Measurements from ENCODE around the gene IDS. TPM values are rescaled to one million over a fixed set of nuclear protein-coding genes. Genes with fewer than 3 reads are reported as not detected.

IDS gene
- total and polyA plus RNA-seq, 2 donors from 2014 or later = 19.6 to 85.8 TPM

GRCh38 chrX:149456476-149457245 lies 48.4 kb downstream of the IDS start:
- H3K27me3 ChIP-seq (ENCODE audit: control insufficient read depth, insufficient read depth, low read length) = no peaks in the 10 kb centered on the region
- no peak for FAIRE-seq
- no peak overlapping the region for H3K4me3 ChIP-seq (ENCODE audit: low read length in 3 of 3)
- no peak overlapping the region for H3K9ac ChIP-seq (ENCODE audit: low read length in 3 of 3)
- no peak for TF ChIP-seq CTCF (IDR thresholded peaks at IDR 0.05; ENCODE audit: borderline replicate concordance, extremely low read depth, insufficient read depth)
- no peak overlapping the region for H3K27ac ChIP-seq (ENCODE audit: low read depth in 2 of 2, low read length in 2 of 2)
- intact Hi-C loops (cut with DNase I) = no loop called here
- no peaks in the 10 kb centered on the region for H3K36me3 ChIP-seq (ENCODE audit: control insufficient read depth in 2 of 3, insufficient read depth in 3 of 3, low read length in 3 of 3)
- no peak for DNase-seq
- no peaks in the 10 kb centered on the region for H3K4me1 ChIP-seq (ENCODE audit: control insufficient read depth in 2 of 3, insufficient read depth in 2 of 3, low read depth in 1 of 3, low read length in 3 of 3)
- H3K9me3 ChIP-seq (ENCODE audit: control insufficient read depth in 2 of 3, insufficient read depth in 1 of 3, low read length in 3 of 3) = no peaks in the 10 kb centered on the region

GRCh38 chrX:149455934-149456333 lies 49.2 kb downstream of the IDS start:
- H3K9me3 ChIP-seq (ENCODE audit: control insufficient read depth in 2 of 3, insufficient read depth in 1 of 3, low read length in 3 of 3) = no peaks in the 10 kb centered on the region
- H3K27me3 ChIP-seq (ENCODE audit: control insufficient read depth, insufficient read depth, low read length) = no peaks in the 10 kb centered on the region
- DNase-seq = no peak
- H3K36me3 ChIP-seq (ENCODE audit: control insufficient read depth in 2 of 3, insufficient read depth in 3 of 3, low read length in 3 of 3) = no peaks in the 10 kb centered on the region
- FAIRE-seq = no peak
- intact Hi-C loops (cut with DNase I) = no loop called here
- no peak overlapping the region for H3K9ac ChIP-seq (ENCODE audit: low read length in 3 of 3)
- no peaks in the 10 kb centered on the region for H3K4me1 ChIP-seq (ENCODE audit: control insufficient read depth in 2 of 3, insufficient read depth in 2 of 3, low read depth in 1 of 3, low read length in 3 of 3)
- no peak for TF ChIP-seq CTCF (IDR thresholded peaks at IDR 0.05; ENCODE audit: borderline replicate concordance, extremely low read depth, insufficient read depth)
- no peak overlapping the region for H3K4me3 ChIP-seq (ENCODE audit: low read length in 3 of 3)
- H3K27ac ChIP-seq (ENCODE audit: low read depth in 2 of 2, low read length in 2 of 2) = no peak overlapping the region

GRCh38 chrX:149453906-149454822 lies 50.9 kb downstream of the IDS start:
- no peak overlapping the region for H3K4me3 ChIP-seq (ENCODE audit: low read length in 3 of 3)
- TF ChIP-seq CTCF (IDR thresholded peaks at IDR 0.05; ENCODE audit: borderline replicate concordance, extremely low read depth, insufficient read depth) = no peak
- H3K27me3 ChIP-seq (ENCODE audit: control insufficient read depth, insufficient read depth, low read length) = no peaks in the 10 kb centered on the region
- H3K9me3 ChIP-seq (ENCODE audit: control insufficient read depth in 2 of 3, insufficient read depth in 1 of 3, low read length in 3 of 3) = no peaks in the 10 kb centered on the region
- DNase-seq (no peak), FAIRE-seq (no peak)
- intact Hi-C loops (cut with DNase I) = no loop called here
- no peaks in the 10 kb centered on the region for H3K4me1 ChIP-seq (ENCODE audit: control insufficient read depth in 2 of 3, insufficient read depth in 2 of 3, low read depth in 1 of 3, low read length in 3 of 3)
- H3K27ac ChIP-seq (ENCODE audit: low read depth in 2 of 2, low read length in 2 of 2) = no peak overlapping the region
- H3K9ac ChIP-seq (ENCODE audit: low read length in 3 of 3) = no peak overlapping the region
- no peaks in the 10 kb centered on the region for H3K36me3 ChIP-seq (ENCODE audit: control insufficient read depth in 2 of 3, insufficient read depth in 3 of 3, low read length in 3 of 3)

Measured in kidney (tissue), 14 donors.